Body of pancreas (tissue), 4 donors: ENCODE results near the gene PLEKHA7.

Experiments used
- CTCF ChIP-seq, 7 experiments: fragments of 450-650 bp in 4 of 7; fragments of 200-600 bp in 3 of 7; sonication (generic) in 3 of 7; IDR thresholded peaks; one replicate each; pipeline ENCODE4 v1.5.1; 2016 to 2019; ENCODE audit warnings: antibody characterized with exemption in 7 of 7
- POLR2A ChIP-seq, 3 donors: fragments of 450-650 bp; IDR thresholded peaks; one replicate each; pipeline ENCODE4 v1.6.1; 2016; ENCODE audit warnings: antibody characterized with exemption in 3 of 3, mild to moderate bottlenecking in 2 of 3

- TF ChIP-seq CTCF (IDR thresholded peaks at IDR 0.05) = no peak
- no peak for TF ChIP-seq POLR2A (IDR thresholded peaks at IDR 0.05)
Measured at GRCh38 chr11:16966930-16967671, 47.1 kb downstream of the PLEKHA7 start.
